K562 (cell line): ENCODE results near the gene MYBPC3. TPM values are rescaled to one million over a fixed set of nuclear protein-coding genes. Genes with fewer than 3 reads are reported as not detected.
A peak's percentile ranks its signal among the peaks of the same experiment; 100 is the strongest.

ENCODE experiments used
- ATAC-seq: fragments of 200-7000 bp; cut with Tn5 transposase; 3 replicates; pipeline ENCODE4 v1.9.1; 2020; ENCODE audit warnings: moderate library complexity
- BruUV-seq: library from RNA; stranded (reverse); fragments of 400-500 nt; replicated peaks from 2 replicates; lab custom pipeline; 2021; lab: Mats Ljungman, UMichigan
- CTCF ChIA-PET: fragments of 300-600 bp; formaldehyde crosslinking; extraction: SDS; loops from one replicate; lab custom pipeline; 2021; ENCODE audit warnings: low intra/inter-chr PET ratio; lab: Yijun Ruan, JAX
- POLR2A ChIA-PET: fragments of 300-600, 350-650 bp; sonication (Branson Sonifier 250); formaldehyde crosslinking; extraction: SDS; loops from one replicate; lab custom pipeline; 2021; ENCODE audit warnings: antibody characterized with exemption, inconsistent platforms; lab: Yijun Ruan, JAX
- DNase-seq, 4 experiments: peaks; one replicate each; pipeline versions ENCODE4 v3.0.0 to v3.0.0-alpha.2; 2011 to 2018; ENCODE audit warnings: low spot score in 3 of 4, mixed read lengths in 3 of 4; ENCODE audit errors: extremely low read depth in 1 of 4
- FAIRE-seq: peaks from 2 replicates; lab custom pipeline; 2011; peaks lifted over from hg19 to GRCh38; lab: Jason Lieb, UNC
- H2AFZ ChIP-seq: 2 replicates; pipeline ENCODE4 v1.6.0; 2011; ENCODE audit warnings: low read depth, low read length, control low read depth, inconsistent platforms
- H3K27ac ChIP-seq: fragments of 200-600 bp; 3 replicates; pipeline ENCODE4 v1.8.0; 2011; ENCODE audit warnings: low read depth, mild to moderate bottlenecking, control low read depth, inconsistent platforms, low read length, moderate library complexity, mixed read lengths; ENCODE audit errors: extremely low read depth
- H3K27me3 ChIP-seq, 2 experiments: fragments of 300-600 bp in 1 of 2; 2 replicates in 1 of 2; 3 replicates in 1 of 2; pipeline versions ENCODE4 v1.6.0 to v1.8.0; 2011; ENCODE audit warnings: inconsistent platforms in 2 of 2, low read length in 2 of 2, mild to moderate bottlenecking in 1 of 2, mixed read lengths in 1 of 2, moderate library complexity in 1 of 2; ENCODE audit not compliant: control insufficient read depth in 2 of 2, insufficient read depth in 2 of 2
- H3K36me3 ChIP-seq: fragments of 300-600 bp; 3 replicates; pipeline ENCODE4 v1.8.0; 2011; ENCODE audit warnings: mild to moderate bottlenecking, low read length, inconsistent platforms; ENCODE audit not compliant: control insufficient read depth, insufficient read depth
- H3K4me1 ChIP-seq, 2 experiments: fragments of 200-600 bp in 1 of 2; replicated peaks in 1 of 2; 2 replicates in 1 of 2; 3 replicates in 1 of 2; pipeline versions ENCODE4 v1.5.1 to v1.8.0; 2011; ENCODE audit warnings: inconsistent platforms in 2 of 2, low read length in 2 of 2, mild to moderate bottlenecking in 1 of 2, mixed read lengths in 1 of 2, moderate library complexity in 1 of 2; ENCODE audit not compliant: control insufficient read depth in 2 of 2, insufficient read depth in 2 of 2
- H3K4me2 ChIP-seq: 2 replicates; pipeline ENCODE4 v1.6.1; 2011; ENCODE audit warnings: low read length, control low read depth, inconsistent platforms, mixed read lengths; ENCODE audit not compliant: insufficient read depth
- H3K4me3 ChIP-seq: fragments of 200-600 bp; sonication (generic), shearing (Covaris generic); 2 replicates; pipeline ENCODE4 v1.5.1; 2016; ENCODE audit warnings: control low read depth, inconsistent platforms
- H3K79me2 ChIP-seq: fragments of 200-600 bp; 3 replicates; pipeline ENCODE4 v1.8.0; 2011; ENCODE audit warnings: low read length, inconsistent platforms; ENCODE audit not compliant: control insufficient read depth, insufficient read depth
- H3K9ac ChIP-seq, 2 experiments: 2 replicates each; pipeline versions ENCODE4 v1.6.0 to v1.6.1; 2011; ENCODE audit warnings: low read depth in 2 of 2, low read length in 2 of 2, control low read depth in 1 of 2, inconsistent platforms in 1 of 2, mild to moderate bottlenecking in 1 of 2, mixed read lengths in 1 of 2; ENCODE audit not compliant: insufficient read depth in 1 of 2
- H3K9me1 ChIP-seq: one replicate; pipeline ENCODE4 v1.6.0; 2011; ENCODE audit warnings: inconsistent platforms, mild to moderate bottlenecking, low read length, moderate library complexity; ENCODE audit not compliant: control insufficient read depth, insufficient read depth
- H3K9me3 ChIP-seq: replicated peaks from 2 replicates; pipeline ENCODE4 v1.5.1; 2011; ENCODE audit warnings: low read depth, low read length, inconsistent platforms; ENCODE audit not compliant: control insufficient read depth, insufficient read depth
- H4K20me1 ChIP-seq: replicated peaks from 2 replicates; pipeline ENCODE4 v1.6.1; 2011; ENCODE audit warnings: low read length, inconsistent platforms, mixed read lengths; ENCODE audit not compliant: control insufficient read depth, insufficient read depth
- FUS ChIP-seq: fragments of 200-400 bp; formaldehyde crosslinking; optimal IDR thresholded peaks from 2 replicates; pipeline ENCODE3; 2017; ENCODE audit warnings: low read depth, low read length
- RBM34 ChIP-seq: fragments of 200-400 bp; formaldehyde crosslinking; IDR thresholded peaks from 2 replicates; pipeline ENCODE4 v1.6.1; 2018; ENCODE audit warnings: low read length, borderline replicate concordance; ENCODE audit not compliant: insufficient read depth
- SNRNP70 ChIP-seq: fragments of 200-400 bp; formaldehyde crosslinking; optimal IDR thresholded peaks from 2 replicates; pipeline ENCODE3; 2017; ENCODE audit warnings: low read depth, low read length
- SOX6 ChIP-seq: fragments of 450-650 bp; IDR thresholded peaks from 2 replicates; pipeline ENCODE4 v1.6.1; 2014; ENCODE audit warnings: mild to moderate bottlenecking
- ZNF140 ChIP-seq: fragments of 250-450 bp; sonication (Bioruptor Pico); IDR thresholded peaks from 2 replicates; pipeline ENCODE4 v1.8.0; 2021; ENCODE audit warnings: moderate library complexity, mild to moderate bottlenecking, inconsistent platforms
- ZNF263 ChIP-seq: sonication (generic); formaldehyde crosslinking; IDR thresholded peaks from 2 replicates; pipeline ENCODE4 v1.8.0; 2022; ENCODE audit warnings: mild to moderate bottlenecking, missing genetic modification reagents, borderline replicate concordance
- ZNF644 ChIP-seq: fragments of 200-800 bp; sonication (Bioruptor generic); IDR thresholded peaks from 2 replicates; pipeline ENCODE4 v1.6.1; 2016; ENCODE audit warnings: low read depth, missing genetic modification characterization, missing compliant biosample characterization
- WGBS: fragments of 100-300 bp; shearing (Covaris generic); methylation state at CpG from one replicate; pipeline ENCODE4 v1.1.6; 2016; ENCODE audit warnings: low coverage, mixed read lengths; ENCODE audit not compliant: insufficient coverage; ENCODE audit errors: missing lambda C conversion rate; 5-methylcytosine and 5-hydroxymethylcytosine counted together
- in situ Hi-C: fragments of 300-500 bp; cut with MboI; formaldehyde crosslinking; loops from 4 replicates; pipeline ENCODE4 v1.15.0; 2018; ENCODE audit warnings: inconsistent platforms, mixed read lengths
- intact Hi-C: fragments of 100-400 bp; cut with micrococcal nuclease; formaldehyde crosslinking; loops from 2 replicates; pipeline ENCODE4 v1.14.2; 2022
- polyA plus RNA-seq, 8 experiments: library from polyadenylated mRNA; depleted of rRNA in 4 of 8; stranded (reverse) in 5 of 8; unstranded in 3 of 8; fragments of >200 nt; fragmentation: Nextera tagmentation in 2 of 8; fragmentation: Illumina TruSeq in 1 of 8; extraction: Ambion mirVana in 2 of 8; extraction: Trizol in 1 of 8; gene quantifications; 2 replicates each; pipeline versions ENCODE4 v1.2.1 to v1.2.3, GENCODE V29; 2011 to 2014; ENCODE audit warnings: inconsistent platforms in 1 of 8, missing spikeins in 1 of 8
- total RNA-seq, 7 experiments: library from RNA; depleted of rRNA in 6 of 7; stranded (reverse); fragments of >200 nt in 6 of 7; fragmentation: Illumina TruSeq in 2 of 7; extraction: Trizol in 2 of 7; gene quantifications; 2 replicates each; pipeline versions ENCODE4 v1.2.1 to v1.2.3, GENCODE V29; 2011 to 2021; ENCODE audit warnings: low replicate concordance in 1 of 7
- TF ChIP-seq, protein P1 (sequence below): fragments of 250-450 bp; sonication (Bioruptor Pico); IDR thresholded peaks from 2 replicates; pipeline ENCODE4 v1.4.0; 2020

The MYBPC3 gene
- total and polyA plus RNA-seq, 9 of the 15 experiments (the other 6 are each of a cell fraction or from before 2014, with no cell fraction given) = 0.01 TPM; not detected in 8

DNA sequence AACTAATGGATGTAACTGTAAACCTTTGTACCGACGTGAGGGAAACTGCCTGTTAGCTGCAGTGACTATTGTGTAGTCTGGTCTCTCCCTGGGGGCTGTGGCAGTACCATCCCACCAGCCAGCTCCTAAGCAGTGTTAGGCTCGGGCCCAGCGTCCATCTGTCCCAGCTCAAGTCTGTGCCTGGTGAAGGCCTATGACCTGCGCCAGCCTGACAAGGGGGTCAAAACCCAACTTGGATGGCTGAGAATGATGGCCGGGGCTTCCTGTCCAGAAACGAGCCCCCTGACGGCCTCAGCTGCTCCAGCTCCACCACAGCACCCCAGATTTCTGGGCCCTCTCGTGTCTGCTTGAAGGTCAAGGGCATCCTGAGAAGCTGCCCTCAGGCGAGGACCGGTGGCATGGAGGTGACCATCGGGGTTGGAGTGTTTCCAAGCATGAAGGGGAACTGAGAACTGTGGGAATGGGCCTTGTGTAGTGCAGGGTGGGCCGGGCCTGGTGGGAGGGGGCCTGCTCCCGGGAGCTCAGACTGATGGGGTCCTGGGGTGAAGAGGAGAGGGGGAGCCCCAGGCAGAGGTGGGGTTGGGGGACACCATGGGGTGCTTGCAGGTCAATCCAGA lies 40.2 kb upstream of the MYBPC3 start:
- Histone ChIP-seq H3K4me3 (no peak overlapping the region), H3K4me2 (no peak overlapping the region), H3K9ac (peak overlapping the region in 1 of 2 experiments; percentile 84; a peak in 2 of 4 replicates), H3K9me1 (no peaks in the 10 kb centered on the region), H3K4me1 (peaks cover 40 to 76% of the 10 kb centered on the region in 2 experiments), H4K20me1 (no peaks in the 10 kb centered on the region), H3K9me3 (no peaks in the 10 kb centered on the region), H3K27me3 (no peaks in the 10 kb centered on the region), H3K36me3 (no peaks in the 10 kb centered on the region), H2AFZ (peak overlapping the region; percentile 46; the same call in 1 of the 2 replicates), H3K27ac (peak overlapping the region; percentile 87; the same call in 1 of the 3 replicates), H3K79me2 (no peaks in the 10 kb centered on the region)
- intact Hi-C loops = no loop called here
- CTCF ChIA-PET = no interaction called here
- DNase-seq (peak in 1 of 4 experiments; percentile 13), ATAC-seq (no peak), FAIRE-seq (no peak)
- POLR2A ChIA-PET = interaction anchor here (0.7 to 1.3 kb wide), 4 partner anchors 10 to 447 kb away, joined by 3 to 4 read pairs (median 3); no protein-coding TSS in a partner anchor
- no peak for TF ChIP-seq SNRNP70
- TF ChIP-seq, protein P1, sequence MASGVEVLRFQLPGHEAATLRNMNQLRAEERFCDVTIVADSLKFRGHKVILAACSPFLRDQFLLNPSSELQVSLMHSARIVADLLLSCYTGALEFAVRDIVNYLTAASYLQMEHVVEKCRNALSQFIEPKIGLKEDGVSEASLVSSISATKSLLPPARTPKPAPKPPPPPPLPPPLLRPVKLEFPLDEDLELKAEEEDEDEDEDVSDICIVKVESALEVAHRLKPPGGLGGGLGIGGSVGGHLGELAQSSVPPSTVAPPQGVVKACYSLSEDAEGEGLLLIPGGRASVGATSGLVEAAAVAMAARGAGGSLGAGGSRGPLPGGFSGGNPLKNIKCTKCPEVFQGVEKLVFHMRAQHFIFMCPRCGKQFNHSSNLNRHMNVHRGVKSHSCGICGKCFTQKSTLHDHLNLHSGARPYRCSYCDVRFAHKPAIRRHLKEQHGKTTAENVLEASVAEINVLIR (CRISPR knock-in tag) = no peak
- TF ChIP-seq ZNF263 (CRISPR knock-in tag) = no peak
- no peak for TF ChIP-seq ZNF140 (CRISPR knock-in tag)
- no peak for TF ChIP-seq FUS
- no peak for TF ChIP-seq RBM34
- no peak for TF ChIP-seq SOX6
- TF ChIP-seq ZNF644 (tag) = no peak
- WGBS = 91% methylated on average over 11 of the region's 14 CpGs
- no TSS peak for BruUV-seq
- in situ Hi-C loops = no loop called here
